NCI-H146 treated with DMSO at 0.1 percent for 48 hours (cell line): ENCODE measurements around the gene NOS3.
A peak's percentile ranks its signal among the peaks of the same experiment; 100 is the strongest.

ENCODE experiments used
- DNase-seq: peaks from one replicate; lab custom pipeline; 2025; ENCODE audit not compliant: unreplicated experiment; lab: John Stamatoyannopoulos, UW

The NOS3 gene

GRCh38 chr7:150977382-150978125 is 13.3 kb upstream of the NOS3 start:
- DNase-seq, result no peak

- DNase-seq, result peak; percentile 57
Observed at GRCh38 chr7:150978126-150978789, 12.6 kb upstream of the NOS3 start, which contains the start of gene KCNH2. Gene KCNH2, minus strand, starts transcription at chr7:150978321. Its CDS starts 408 bp downstream, at chr7:150977913.

- DNase-seq, result peak; percentile 22
Observed at GRCh38 chr7:150979713-150980390, 11.0 kb upstream of the NOS3 start.

GRCh38 chr7:150980663-150981062 is 10.2 kb upstream of the NOS3 start:
- DNase-seq, result no peak

GRCh38 chr7:150981644-150982043 is 9.2 kb upstream of the NOS3 start:
- DNase-seq, result no peak

- no peak for DNase-seq
Observed at GRCh38 chr7:150982351-150982750, 8.5 kb upstream of the NOS3 start.

- DNase-seq, result no peak
Observed at GRCh38 chr7:150983893-150984368, 6.9 kb upstream of the NOS3 start.

- DNase-seq, result peak; percentile 41
Observed at GRCh38 chr7:150986099-150986512, 4.7 kb upstream of the NOS3 start.

GRCh38 chr7:150986556-150986955 is 4.3 kb upstream of the NOS3 start:
- no peak for DNase-seq

- peak; percentile 77 for DNase-seq
Observed at GRCh38 chr7:150988230-150989226, 2.3 kb upstream of the NOS3 start.

- no peak for DNase-seq
Observed at GRCh38 chr7:150989456-150989855, 1.4 kb upstream of the NOS3 start.

GRCh38 chr7:150992051-150992640 is 1.3 kb downstream of the NOS3 start:
- DNase-seq, result no peak

GRCh38 chr7:150992833-150993302 is 2.1 kb downstream of the NOS3 start:
- DNase-seq, result no peak

- DNase-seq, result no peak
Observed at GRCh38 chr7:150993511-150993910, 2.7 kb downstream of the NOS3 start.

GRCh38 chr7:150994141-150994837 is 3.5 kb downstream of the NOS3 start:
- DNase-seq, result no peak

GRCh38 chr7:150994838-150995510 is 4.2 kb downstream of the NOS3 start:
- no peak for DNase-seq

- no peak for DNase-seq
Observed at GRCh38 chr7:150996376-150997074, 5.7 kb downstream of the NOS3 start.

GRCh38 chr7:150997075-150997511 is 6.3 kb downstream of the NOS3 start:
- no peak for DNase-seq
